Endothelial cell of umbilical vein (primary cell): ENCODE data around the gene PLAC1. TPM values are rescaled to one million over a fixed set of nuclear protein-coding genes. Genes with fewer than 3 reads are reported as not detected.

Source experiments
- BruUV-seq: library from RNA; stranded (reverse); fragments of 400-500 nt; replicated peaks from 2 replicates; lab custom pipeline; 2021; lab: Mats Ljungman, UMichigan
- CTCF ChIA-PET: fragments of 300-600, 350-600 bp; sonication (Branson Sonifier 250); formaldehyde crosslinking; loops from one replicate; lab custom pipeline; 2021; ENCODE audit warnings: antibody characterized with exemption, inconsistent platforms; lab: Charles Lee
- POLR2A ChIA-PET: fragments of 300-600, 350-600 bp; sonication (Branson Sonifier 250); formaldehyde crosslinking; loops from one replicate; lab custom pipeline; 2021; ENCODE audit warnings: antibody characterized with exemption, inconsistent platforms; lab: Charles Lee
- DNase-seq: peaks from one replicate; pipeline ENCODE4 v3.0.0-alpha.2; 2011; ENCODE audit warnings: low read depth, low spot score
- FAIRE-seq: peaks from 2 replicates; lab custom pipeline; 2011; peaks lifted over from hg19 to GRCh38; lab: Jason Lieb, UNC
- H2AFZ ChIP-seq: 2 replicates; pipeline ENCODE4 v1.6.0; 2012; ENCODE audit warnings: low read depth, low read length, control low read depth, inconsistent platforms
- H3K27ac ChIP-seq: 2 replicates; pipeline ENCODE4 v1.5.1; 2011; ENCODE audit warnings: low read depth, mild to moderate bottlenecking, control low read depth, low read length, moderate library complexity; ENCODE audit not compliant: insufficient read depth
- H3K27me3 ChIP-seq, 2 experiments: 2 replicates each; pipeline versions ENCODE4 v1.6.0 to v1.6.1; 2011; ENCODE audit warnings: low read length in 2 of 2, mixed read lengths in 1 of 2; ENCODE audit not compliant: control insufficient read depth in 2 of 2, insufficient read depth in 2 of 2
- H3K36me3 ChIP-seq, 2 experiments: 2 replicates in 1 of 2; 3 replicates in 1 of 2; pipeline ENCODE4 v1.5.1; 2011; ENCODE audit warnings: low read length in 2 of 2, mild to moderate bottlenecking in 1 of 2, moderate library complexity in 1 of 2; ENCODE audit not compliant: control insufficient read depth in 2 of 2, insufficient read depth in 2 of 2; ENCODE audit errors: extremely low read depth in 1 of 2
- H3K4me1 ChIP-seq: 3 replicates; pipeline ENCODE4 v1.5.1; 2011; ENCODE audit warnings: mild to moderate bottlenecking, low read length; ENCODE audit not compliant: control insufficient read depth, insufficient read depth; ENCODE audit errors: extremely low read depth
- H3K4me2 ChIP-seq: 2 replicates; pipeline ENCODE4 v1.6.1; 2011; ENCODE audit warnings: low read length, control low read depth, mixed read lengths; ENCODE audit not compliant: insufficient read depth
- H3K4me3 ChIP-seq, 3 experiments: fragments of 200-600 bp in 1 of 3; sonication (generic), shearing (Covaris generic) in 1 of 3; replicated peaks in 1 of 3; 2 replicates each; pipeline ENCODE4 v1.5.1; 2011 to 2016; ENCODE audit warnings: control low read depth in 3 of 3, low read length in 3 of 3, mild to moderate bottlenecking in 2 of 3, inconsistent platforms in 1 of 3, low read depth in 1 of 3, moderate library complexity in 1 of 3; ENCODE audit not compliant: insufficient read depth in 1 of 3
- H3K79me2 ChIP-seq: 2 replicates; pipeline ENCODE4 v1.6.0; 2012; ENCODE audit warnings: low read length, inconsistent platforms; ENCODE audit not compliant: control insufficient read depth, insufficient read depth
- H3K9ac ChIP-seq: replicated peaks from 2 replicates; pipeline ENCODE3; 2011; ENCODE audit warnings: low read length, control low read depth; ENCODE audit not compliant: insufficient read depth; ENCODE audit errors: extremely low read depth
- H3K9me1 ChIP-seq: replicated peaks from 3 replicates; pipeline ENCODE4 v1.6.0; 2011; ENCODE audit warnings: mild to moderate bottlenecking, low read length; ENCODE audit not compliant: control insufficient read depth, insufficient read depth; ENCODE audit errors: extremely low read depth
- H3K9me3 ChIP-seq: replicated peaks from 2 replicates; pipeline ENCODE4 v1.5.1; 2012; ENCODE audit warnings: low read length, inconsistent platforms; ENCODE audit not compliant: control insufficient read depth, insufficient read depth
- H4K20me1 ChIP-seq: replicated peaks from 2 replicates; pipeline ENCODE3; 2011; ENCODE audit warnings: mild to moderate bottlenecking, low read length; ENCODE audit not compliant: control insufficient read depth, insufficient read depth; ENCODE audit errors: extremely low read depth
- CTCF ChIP-seq, 2 donors: IDR thresholded peaks; 1 replicate in 1 of 2; 2 replicates in 1 of 2; pipeline ENCODE4 v1.5.1; 2011; ENCODE audit warnings: low read length in 2 of 2, mild to moderate bottlenecking in 2 of 2, moderate library complexity in 2 of 2, control low read depth in 1 of 2, inconsistent platforms in 1 of 2, low read depth in 1 of 2; ENCODE audit not compliant: insufficient read depth in 1 of 2; ENCODE audit errors: extremely low read depth in 1 of 2
- EZH2 ChIP-seq: IDR thresholded peaks from 2 replicates; pipeline ENCODE4 v1.6.1; 2012; ENCODE audit warnings: borderline replicate concordance, low read depth, mild to moderate bottlenecking, moderate library complexity, low read length, inconsistent platforms; ENCODE audit not compliant: severe bottlenecking
- FOS ChIP-seq: IDR thresholded peaks from 2 replicates; pipeline ENCODE4 v1.6.1; 2011; ENCODE audit warnings: mild to moderate bottlenecking, low read length, moderate library complexity, borderline replicate concordance; ENCODE audit not compliant: insufficient read depth
- GATA2 ChIP-seq: IDR thresholded peaks from 2 replicates; pipeline ENCODE4 v1.7.0; 2011; ENCODE audit warnings: low read depth, mild to moderate bottlenecking, moderate library complexity, mixed read lengths, low read length; ENCODE audit not compliant: insufficient read length, insufficient read depth
- JUN ChIP-seq: IDR thresholded peaks from 2 replicates; pipeline ENCODE4 v1.6.1; 2011; ENCODE audit warnings: borderline replicate concordance, low read depth; ENCODE audit not compliant: insufficient read length, insufficient read depth
- MAX ChIP-seq: IDR thresholded peaks from 2 replicates; pipeline ENCODE4 v1.6.1; 2011; ENCODE audit not compliant: insufficient read depth, insufficient read length
- MYC ChIP-seq: IDR thresholded peaks from one replicate; pipeline ENCODE4 v1.6.1; 2011; ENCODE audit warnings: mild to moderate bottlenecking, low read depth, low read length
- POLR2A ChIP-seq: IDR thresholded peaks from 2 replicates; pipeline ENCODE4 v1.6.1; 2012; ENCODE audit warnings: low read depth, mild to moderate bottlenecking, control low read depth, low read length
- POLR2AphosphoS5 ChIP-seq: IDR thresholded peaks from 2 replicates; pipeline ENCODE4 v1.6.1; 2012; ENCODE audit warnings: low read depth, mild to moderate bottlenecking, control low read depth, low read length, moderate library complexity; ENCODE audit not compliant: insufficient read depth
- dilution Hi-C: fragments of 300-500 bp; cut with MboI; formaldehyde crosslinking; loops from one replicate; pipeline ENCODE4 v1.15.0; 2019; ENCODE audit warnings: low sequenced_read_pairs; ENCODE audit not compliant: extremely low pct_ligation_motif_present
- intact Hi-C: fragments of 100-400 bp; cut with micrococcal nuclease; formaldehyde crosslinking; loops from one replicate; pipeline ENCODE4 v1.10.0; 2022
- polyA plus RNA-seq, 4 experiments: library from polyadenylated mRNA; depleted of rRNA in 3 of 4; stranded (reverse) in 3 of 4; unstranded in 1 of 4; fragments of >200 nt; gene quantifications; 2 replicates each; pipeline versions ENCODE4 v1.2.1 to v1.2.3, GENCODE V29; 2011 to 2012; ENCODE audit warnings: missing spikeins in 1 of 4
- total RNA-seq: library from RNA; stranded (reverse); gene quantifications from 2 replicates; pipeline ENCODE4 v1.2.3, GENCODE V29; 2021

The PLAC1 gene
- total and polyA plus RNA-seq, 2 donors (not counting 3 experiments of a cell fraction or from before 2014, with no cell fraction given) = 0.58 to 2.4 TPM

- intact Hi-C loops = no loop called here
- POLR2A ChIA-PET = no interaction called here
These were observed 100.1 kb downstream of the PLAC1 start for GRCh38 chrX:134558133-134558532.

More at GRCh38 chrX:134558133-134558532, 100.1 kb downstream of the PLAC1 start:
- no peaks in the 10 kb centered on the region for H3K36me3 ChIP-seq
- CTCF ChIA-PET = no interaction called here
- FAIRE-seq (no peak), DNase-seq (no peak)
- no peak overlapping the region for H2AFZ ChIP-seq
- no peak overlapping the region for H3K9ac ChIP-seq
- no peak overlapping the region for H3K27ac ChIP-seq
- no peaks in the 10 kb centered on the region for H3K4me1 ChIP-seq
- dilution Hi-C loops = no loop called here
- TF ChIP-seq CTCF (IDR thresholded peaks at IDR 0.05; ENCODE audit: extremely low read depth in 1 of 2, insufficient read depth in 1 of 2, low read depth in 1 of 2, low read length in 2 of 2) (no peak), MYC (no peak), JUN (no peak), FOS (no peak), GATA2 (no peak), MAX (no peak), POLR2AphosphoS5 (no peak), POLR2A (no peak), EZH2 (no peak)
- BruUV-seq = no TSS peak
- H3K4me3 ChIP-seq = no peak overlapping the region
- no peaks in the 10 kb centered on the region for H4K20me1 ChIP-seq
- no peaks in the 10 kb centered on the region for H3K79me2 ChIP-seq
- no peaks in the 10 kb centered on the region for H3K27me3 ChIP-seq
- no peaks in the 10 kb centered on the region for H3K9me3 ChIP-seq
- no peak overlapping the region for H3K4me2 ChIP-seq
- H3K9me1 ChIP-seq = no peaks in the 10 kb centered on the region
